ENCODE data around the gene LDB2.

- TF ChIP-seq CTCF (conservative IDR thresholded peaks at IDR 0.05 in 1 of 2, IDR thresholded peaks at IDR 0.05 in 1 of 2; ENCODE audit: extremely low read depth in 1 of 2, insufficient read depth in 1 of 2, low read depth in 1 of 2, low read length in 2 of 2) = no peak
- no peak for TF ChIP-seq EZH2 (IDR thresholded peaks at IDR 0.05; ENCODE audit: borderline replicate concordance, low read length)
These were observed 126.0 kb downstream of the LDB2 start for GRCh38 chr4:16772366-16772850.
